ENCODE results near the gene C11orf24. TPM values are rescaled to one million over a fixed set of nuclear protein-coding genes. Genes with fewer than 3 reads are reported as not detected.

C11orf24 gene
- total and polyA plus RNA-seq, 2 of the 8 experiments (the other 6 are each of a cell fraction or from before 2014, with no cell fraction given), result 45.4 to 51.7 TPM

DNA sequence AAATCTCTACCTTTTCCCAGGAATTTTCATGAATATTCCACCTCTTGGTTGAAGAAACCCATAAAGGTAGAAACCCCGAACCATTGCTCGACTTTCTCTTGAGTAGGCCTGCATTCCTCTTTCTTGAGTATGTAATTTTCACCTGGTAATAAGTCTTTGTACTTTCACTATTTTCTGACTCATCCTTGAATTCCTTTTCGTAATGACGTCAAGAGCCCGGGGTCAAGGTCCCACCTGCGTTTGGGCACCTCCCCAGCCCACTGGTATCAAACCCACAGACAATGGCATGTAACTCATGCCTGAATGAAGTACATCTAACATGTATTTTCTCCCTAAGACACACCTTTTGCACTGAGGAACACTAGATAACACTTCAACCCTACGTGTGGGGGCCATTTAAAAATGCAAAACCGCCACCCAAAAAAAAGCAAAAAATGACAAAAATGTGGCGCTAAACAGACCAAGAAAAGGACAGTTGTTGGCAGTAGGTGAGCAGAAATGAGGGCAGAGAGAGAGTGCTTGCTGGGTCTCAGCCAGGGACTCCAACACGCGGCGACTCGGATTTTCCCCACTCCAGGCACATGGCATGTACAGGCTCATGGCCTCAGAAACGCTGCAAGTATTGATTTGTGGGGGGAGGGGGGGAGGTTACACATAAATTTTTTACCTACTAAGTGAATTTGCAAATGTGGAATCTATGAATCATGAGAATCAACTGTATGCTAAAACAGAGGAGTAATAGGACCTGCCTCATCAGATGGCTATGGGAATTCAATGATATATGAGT lies 4.1 kb upstream of the C11orf24 start:
- H4K20me1 ChIP-seq (replicated peaks in 1 of 2; ENCODE audit: control insufficient read depth in 1 of 2, insufficient read depth in 2 of 2, low read length in 2 of 2), result no peaks in the 10 kb centered on the region
- no peak overlapping the region for H4K91ac ChIP-seq (replicated peaks; ENCODE audit: insufficient read length, low read length)
- H3K79me2 ChIP-seq (ENCODE audit: control insufficient read depth in 1 of 2, insufficient read depth in 2 of 2, low read length in 2 of 2), result peaks cover 0 to 3% of the 10 kb centered on the region in 2 experiments; a peak in 2 of 4 replicates
- no peaks in the 10 kb centered on the region for H3K36me3 ChIP-seq (ENCODE audit: control insufficient read depth in 2 of 4, insufficient read depth in 4 of 4, low read length in 3 of 4)
- no peak overlapping the region for H3K23ac ChIP-seq (ENCODE audit: insufficient read length)
- peaks cover 0 to 3% (median 0%) of the 10 kb centered on the region in 4 experiments; a peak in 2 of 7 replicates for H3K4me1 ChIP-seq (replicated peaks in 1 of 4; ENCODE audit: control insufficient read depth in 3 of 4, insufficient read depth in 4 of 4, low read length in 3 of 4)
- no peak overlapping the region for H3K18ac ChIP-seq (ENCODE audit: extremely low read depth, low read length)
- peaks cover 4% of the 10 kb centered on the region; the same call in 1 of the 2 replicates for H3K23me2 ChIP-seq (ENCODE audit: low read depth, low read length)
- no peak overlapping the region for H3K4ac ChIP-seq (replicated peaks; ENCODE audit: insufficient read length, low read depth, low read length)
- DNase-seq (ENCODE audit: low read depth in 1 of 2, low spot score in 2 of 2) (no peak), FAIRE-seq (no peak)
- no peak overlapping the region for H2BK15ac ChIP-seq (ENCODE audit: low read length)
- no peak overlapping the region for H3K9ac ChIP-seq (replicated peaks in 1 of 4; ENCODE audit: extremely low read depth in 1 of 4, low read depth in 3 of 4, low read length in 3 of 4)
- no peak overlapping the region for H2BK5ac ChIP-seq (ENCODE audit: low read depth, low read length)
- no peak overlapping the region for H3K14ac ChIP-seq (ENCODE audit: insufficient read length)
- no peak overlapping the region for H3K56ac ChIP-seq (replicated peaks; ENCODE audit: insufficient read length, low read depth, low read length)
- H2AFZ ChIP-seq (ENCODE audit: low read length), result no peak overlapping the region
- H3K4me2 ChIP-seq (ENCODE audit: insufficient read depth in 1 of 2, low read depth in 2 of 2, low read length in 2 of 2), result no peak overlapping the region
- 92% methylated on average over 13 of the region's 14 CpGs; no CpG with 5 or more reads in 1 of the 2 experiments for WGBS, 2 experiments (ENCODE audit: extremely low coverage in 1 of 2, insufficient coverage in 1 of 2, insufficient read length in 1 of 2, insufficient replicate concordance in 2 of 2, low coverage in 1 of 2, low lambda C conversion rate in 2 of 2, missing lambda C conversion rate in 1 of 2)
- ChIA-PET POLR2A (ENCODE audit: partially characterized antibody) (interaction anchor here (1.6 kb wide), 1 partner anchor 12 kb away, joined by 3 read pairs; no protein-coding TSS in a partner anchor), CTCF (ENCODE audit: partially characterized antibody) (interaction anchor here (5.6 kb wide), 1 partner anchor 22 kb away, joined by 49 read pairs; no protein-coding TSS in a partner anchor)
- no peak overlapping the region for H2BK12ac ChIP-seq (ENCODE audit: low read depth, low read length)
- no peak overlapping the region for H3K4me3 ChIP-seq (ENCODE audit: extremely low read depth in 1 of 4, insufficient read depth in 2 of 4, low read depth in 3 of 4, low read length in 4 of 4)
- no peaks in the 10 kb centered on the region for H3K9me3 ChIP-seq (ENCODE audit: insufficient read depth in 2 of 2, low read depth in 1 of 2, low read length in 1 of 2)
- no peak overlapping the region for H4K5ac ChIP-seq (ENCODE audit: insufficient read length, low read depth, low read length)
- H4K8ac ChIP-seq (ENCODE audit: extremely low read depth, insufficient read depth, low read length), result no peak overlapping the region
- no peak overlapping the region for H2BK120ac ChIP-seq (replicated peaks; ENCODE audit: low read depth, low read length)
- H3K27me3 ChIP-seq (replicated peaks in 1 of 4; ENCODE audit: control insufficient read depth in 3 of 4, extremely low read depth in 1 of 4, insufficient read depth in 3 of 4, low read length in 3 of 4), result no peaks in the 10 kb centered on the region
- no peaks in the 10 kb centered on the region for H3K79me1 ChIP-seq (ENCODE audit: low read depth, low read length)
- H2BK20ac ChIP-seq (ENCODE audit: low read length), result no peak overlapping the region
- H2AK5ac ChIP-seq (ENCODE audit: low read depth, low read length), result no peak overlapping the region
- H3K27ac ChIP-seq (ENCODE audit: low read depth, low read length), result no peak overlapping the region
- no peak for TF ChIP-seq FOSL1 (IDR thresholded peaks at IDR 0.05; ENCODE audit: insufficient read depth, low read depth, low read length)
- TF ChIP-seq, protein P1, sequence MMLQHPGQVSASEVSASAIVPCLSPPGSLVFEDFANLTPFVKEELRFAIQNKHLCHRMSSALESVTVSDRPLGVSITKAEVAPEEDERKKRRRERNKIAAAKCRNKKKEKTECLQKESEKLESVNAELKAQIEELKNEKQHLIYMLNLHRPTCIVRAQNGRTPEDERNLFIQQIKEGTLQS (IDR thresholded peaks at IDR 0.05; ENCODE audit: insufficient read depth, low read depth, low read length), result no peak
- TF ChIP-seq MAX (IDR thresholded peaks at IDR 0.05), result no peak
- TF ChIP-seq JUN (IDR thresholded peaks at IDR 0.05; ENCODE audit: low read depth, low read length), result no peak
- TF ChIP-seq TEAD4 (IDR thresholded peaks at IDR 0.05; ENCODE audit: low read depth, low read length), result no peak
- no peak for TF ChIP-seq EGR1 (IDR thresholded peaks at IDR 0.05; ENCODE audit: borderline replicate concordance, low read depth, low read length)
- no peak for TF ChIP-seq CHD1 (IDR thresholded peaks at IDR 0.05; ENCODE audit: low read depth, low read length)
- no peak for TF ChIP-seq YY1 (IDR thresholded peaks at IDR 0.05; ENCODE audit: low read depth, low read length)
- TF ChIP-seq MAFK (IDR thresholded peaks at IDR 0.05; ENCODE audit: low read depth, low read length), result no peak
- no peak for TF ChIP-seq HDAC6 (IDR thresholded peaks at IDR 0.05; ENCODE audit: low read depth, low read length)
- TF ChIP-seq BRCA1 (IDR thresholded peaks at IDR 0.05; ENCODE audit: low read depth, low read length), result no peak
- no peak for TF ChIP-seq KDM1A (IDR thresholded peaks at IDR 0.05; ENCODE audit: borderline replicate concordance, low read length)
- TF ChIP-seq CHD2 (IDR thresholded peaks at IDR 0.05; ENCODE audit: low read length), result no peak
